SK-N-DZ (cell line): ENCODE measurements around the gene SLC2A11.
"Not testable (repeated sequence)": the region's sequence is repeated elsewhere in the genome, so short reads cannot be mapped to it uniquely, and the experiment has no call there.

Experiments used
- DNase-seq: peaks from one replicate; pipeline ENCODE4 v3.0.0-alpha.2; 2015; ENCODE audit warnings: low spot score

SLC2A11 gene

GRCh38 chr22:23846081-23846469, 11.6 kb upstream of the SLC2A11 start:
- DNase-seq: no peak

GRCh38 chr22:23847310-23847920, 10.3 kb upstream of the SLC2A11 start:
- no peak for DNase-seq

- no peak for DNase-seq
Observed at GRCh38 chr22:23847991-23848864, 9.4 kb upstream of the SLC2A11 start.

GRCh38 chr22:23849009-23850006, 8.4 kb upstream of the SLC2A11 start:
- DNase-seq: peak; percentile 81

- DNase-seq: no peak
Observed at GRCh38 chr22:23850136-23850611, 7.5 kb upstream of the SLC2A11 start.

- peak; percentile 86 for DNase-seq
Observed at GRCh38 chr22:23856721-23857605, 712 bp upstream of the SLC2A11 start.

- DNase-seq: no peak
Observed at GRCh38 chr22:23858484-23858815, 775 bp downstream of the SLC2A11 start.

- DNase-seq: no peak
Observed at GRCh38 chr22:23859201-23859600, 1.5 kb downstream of the SLC2A11 start.

- not testable (repeated sequence) for DNase-seq
Observed at GRCh38 chr22:23860187-23860586, 2.5 kb downstream of the SLC2A11 start.

GRCh38 chr22:23862103-23862502, 4.4 kb downstream of the SLC2A11 start:
- DNase-seq: peak; percentile 56

- DNase-seq: not testable (repeated sequence)
Observed at GRCh38 chr22:23864499-23865154, 7.0 kb downstream of the SLC2A11 start.

- DNase-seq: no peak
Observed at GRCh38 chr22:23868580-23868979, 10.9 kb downstream of the SLC2A11 start.

- no peak for DNase-seq
Observed at GRCh38 chr22:23874871-23875270, 17.2 kb downstream of the SLC2A11 start.

GRCh38 chr22:23875801-23876200, 18.1 kb downstream of the SLC2A11 start:
- DNase-seq: no peak

GRCh38 chr22:23877566-23877965, 19.9 kb downstream of the SLC2A11 start:
- DNase-seq: no peak

- DNase-seq: no peak
Observed at GRCh38 chr22:23878219-23878618, 20.5 kb downstream of the SLC2A11 start.

- no peak for DNase-seq
Observed at GRCh38 chr22:23882370-23882769, 24.7 kb downstream of the SLC2A11 start.

GRCh38 chr22:23883658-23884057, 26.0 kb downstream of the SLC2A11 start:
- DNase-seq: no peak

- no peak for DNase-seq
Observed at GRCh38 chr22:23884140-23884539, 26.5 kb downstream of the SLC2A11 start.
